GM19328 (cell line): ENCODE results near the gene CCDC24.

ENCODE experiments used
- ATAC-seq: cut with Tn5 transposase; IDR thresholded peaks from one replicate; pipeline ENCODE4 v1.9.1; 2021; ENCODE audit warnings: mild to moderate bottlenecking, moderate library complexity; ENCODE audit not compliant: unreplicated experiment

Gene CCDC24

DNA sequence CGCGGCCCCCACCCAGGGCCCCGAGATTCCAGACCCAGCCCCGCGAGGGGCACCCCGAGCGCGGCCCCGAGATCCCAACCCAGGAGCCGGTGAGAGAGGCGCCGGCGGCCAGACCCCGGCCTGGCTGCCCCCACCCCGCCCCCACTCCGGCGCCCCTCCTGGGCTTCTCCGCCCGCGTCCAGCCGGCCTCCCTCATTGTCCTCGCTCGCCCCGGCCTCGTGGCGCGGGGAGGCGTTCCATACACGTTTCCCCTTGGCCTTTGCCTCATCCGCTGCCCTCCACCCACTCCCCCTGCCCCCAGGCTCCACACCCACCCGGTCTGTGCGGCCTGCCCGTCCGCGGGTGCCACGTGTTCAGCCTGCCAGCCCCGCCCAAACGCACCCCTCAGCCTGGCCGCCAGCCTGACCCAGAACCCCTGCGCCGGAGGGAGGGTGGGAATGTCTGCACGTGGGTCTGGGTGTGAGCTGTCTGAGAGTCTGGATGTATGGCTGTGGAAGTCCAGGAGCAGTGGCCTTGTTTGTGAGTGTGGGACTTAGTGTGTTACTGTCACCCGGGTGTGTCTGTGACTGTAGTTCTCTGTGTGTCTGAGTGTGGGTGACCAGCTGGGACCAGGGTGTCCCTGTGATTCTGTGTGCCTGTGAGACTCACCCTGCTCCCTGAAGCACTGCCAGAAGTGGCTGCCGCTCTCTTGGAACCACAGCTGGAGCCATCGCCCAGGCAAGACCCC, 11.7 kb upstream of the CCDC24 start:
- no peak for ATAC-seq

DNA sequence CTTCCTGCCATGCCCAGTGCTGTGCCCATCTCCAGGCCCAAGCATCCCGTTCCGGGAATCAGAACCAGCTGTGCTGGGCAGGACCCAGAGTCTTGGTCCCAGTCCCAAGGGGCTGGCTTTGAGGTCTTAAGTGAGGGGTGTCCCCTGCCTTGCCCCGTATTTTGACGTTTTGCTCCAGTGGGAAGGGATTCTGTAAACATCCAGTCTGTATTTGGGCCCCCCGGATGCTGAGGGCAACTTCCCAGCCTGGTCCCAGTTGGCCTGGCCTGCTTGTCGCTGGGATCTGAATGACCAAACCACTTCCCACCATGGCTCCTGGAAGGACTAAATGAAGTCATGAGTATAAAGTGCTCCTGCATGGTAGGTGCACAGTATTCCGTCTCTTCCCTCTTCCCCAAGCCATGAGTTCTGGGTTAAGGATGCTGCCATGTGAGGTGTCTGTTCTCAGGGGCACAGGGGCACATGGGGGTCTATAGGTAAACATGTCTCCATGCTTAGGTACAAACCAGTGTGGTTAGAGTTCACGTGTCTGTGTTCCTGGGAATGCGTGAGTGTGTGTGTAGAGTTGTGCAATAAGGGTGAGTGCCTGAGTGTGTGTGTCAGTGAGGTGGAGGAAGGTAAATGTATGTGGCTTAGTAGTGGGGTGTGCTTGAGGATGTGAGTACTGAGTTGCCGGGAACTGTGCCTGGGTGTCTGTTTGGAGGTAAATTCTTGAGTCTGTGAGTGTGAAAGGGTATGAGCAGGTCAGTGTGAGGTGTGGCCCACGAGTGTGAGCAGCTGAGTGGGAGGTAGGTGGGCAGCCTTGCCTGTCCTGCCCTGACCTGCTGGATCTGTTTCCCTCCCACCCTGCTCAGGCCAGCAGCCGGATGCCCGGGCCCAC, 10.9 kb upstream of the CCDC24 start:
- no peak for ATAC-seq

DNA sequence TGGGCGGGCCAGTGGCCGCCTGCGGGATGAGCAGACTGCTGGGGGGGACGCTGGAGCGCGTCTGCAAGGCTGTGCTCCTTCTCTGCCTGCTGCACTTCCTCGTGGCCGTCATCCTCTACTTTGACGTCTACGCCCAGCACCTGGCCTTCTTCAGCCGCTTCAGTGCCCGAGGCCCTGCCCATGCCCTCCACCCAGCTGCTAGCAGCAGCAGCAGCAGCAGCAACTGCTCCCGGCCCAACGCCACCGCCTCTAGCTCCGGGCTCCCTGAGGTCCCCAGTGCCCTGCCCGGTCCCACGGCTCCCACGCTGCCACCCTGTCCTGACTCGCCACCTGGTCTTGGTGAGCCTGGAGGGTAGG, 10.3 kb upstream of the CCDC24 start:
- ATAC-seq, result no peak

DNA sequence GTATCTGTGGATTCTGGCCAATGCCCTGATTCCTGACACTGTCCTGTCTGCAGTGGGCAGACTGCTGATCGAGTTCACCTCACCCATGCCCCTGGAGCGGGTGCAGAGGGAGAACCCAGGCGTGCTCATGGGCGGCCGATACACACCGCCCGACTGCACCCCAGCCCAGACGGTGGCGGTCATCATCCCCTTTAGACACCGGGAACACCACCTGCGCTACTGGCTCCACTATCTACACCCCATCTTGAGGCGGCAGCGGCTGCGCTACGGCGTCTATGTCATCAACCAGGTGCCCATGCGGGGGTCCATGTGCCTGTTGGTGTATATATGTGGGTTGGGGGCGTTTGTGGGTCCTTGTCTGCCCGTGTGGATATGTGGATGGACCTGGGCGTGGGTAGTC, 9.8 kb upstream of the CCDC24 start:
- ATAC-seq, result no peak

DNA sequence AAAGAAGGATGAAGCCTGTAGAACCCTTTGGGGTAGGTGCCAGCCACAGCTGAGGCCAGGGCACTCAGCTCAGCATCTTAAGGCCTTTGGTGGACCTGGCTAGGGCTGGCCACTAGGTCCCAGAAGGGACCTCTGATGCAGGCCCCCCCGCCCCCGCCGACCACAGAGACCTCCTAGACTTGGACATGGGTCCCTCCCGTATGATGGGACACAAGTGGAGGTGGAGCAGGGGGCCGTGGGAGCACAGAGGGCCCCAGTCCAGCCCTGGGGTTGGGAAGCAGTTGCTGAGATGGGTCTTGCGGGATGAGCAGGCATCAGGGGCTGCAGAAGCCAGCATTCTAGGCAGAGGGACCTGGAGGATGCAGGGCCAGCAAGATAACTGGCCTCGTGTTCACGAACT, 9.2 kb upstream of the CCDC24 start:
- ATAC-seq, result no peak

DNA sequence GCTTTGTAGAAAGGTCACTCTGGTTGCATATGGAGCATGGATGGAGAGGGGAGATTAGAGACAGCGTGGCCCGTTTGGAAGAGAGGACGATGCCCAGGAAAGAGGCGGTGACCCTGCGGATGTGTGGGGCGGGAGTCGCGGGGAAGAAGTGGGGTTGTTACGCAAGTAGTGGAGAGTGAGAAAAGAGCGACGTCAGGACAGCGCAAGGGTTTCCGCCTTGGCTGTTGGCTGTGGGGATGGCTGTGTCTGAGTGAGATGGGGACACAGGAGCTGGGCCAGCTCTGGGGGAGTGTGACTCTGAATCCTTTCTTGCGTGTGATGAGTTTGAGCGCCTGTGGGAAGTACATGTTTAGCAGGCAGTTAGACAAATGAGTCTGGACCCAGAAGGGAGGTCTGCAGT, 8.6 kb upstream of the CCDC24 start:
- no peak for ATAC-seq

DNA sequence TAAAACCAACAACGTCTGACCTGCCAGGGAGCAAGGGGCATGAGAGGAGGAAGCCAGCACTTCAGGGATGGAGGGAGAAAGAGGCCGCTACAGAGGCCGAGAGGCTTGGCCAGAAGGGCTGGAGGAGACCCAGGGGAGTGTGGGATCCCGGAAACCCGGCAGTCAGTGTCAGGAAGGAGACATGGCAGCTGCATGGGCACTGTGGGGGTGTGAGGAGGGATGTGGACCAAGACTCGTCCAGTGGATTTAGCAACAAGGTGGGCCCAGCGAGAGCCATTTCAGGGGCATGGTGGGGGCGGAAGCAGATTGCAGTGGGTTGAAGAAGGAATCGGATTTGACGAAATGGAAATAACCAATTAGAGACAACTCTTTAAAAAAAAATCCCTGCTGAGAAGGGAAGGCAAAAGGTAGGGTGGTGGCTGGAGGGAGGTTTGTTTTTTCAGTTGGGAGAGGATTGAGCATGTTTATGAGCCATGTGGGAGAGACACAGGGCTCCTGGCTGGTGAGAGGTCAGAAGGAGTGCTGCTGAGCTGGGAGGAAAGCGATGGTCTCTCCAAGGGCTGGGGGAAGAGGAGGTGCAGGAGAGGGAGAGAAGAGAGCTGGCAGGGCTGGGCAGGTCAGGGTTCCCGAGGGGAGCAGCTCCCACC, 8.0 kb upstream of the CCDC24 start:
- ATAC-seq, result no peak

DNA sequence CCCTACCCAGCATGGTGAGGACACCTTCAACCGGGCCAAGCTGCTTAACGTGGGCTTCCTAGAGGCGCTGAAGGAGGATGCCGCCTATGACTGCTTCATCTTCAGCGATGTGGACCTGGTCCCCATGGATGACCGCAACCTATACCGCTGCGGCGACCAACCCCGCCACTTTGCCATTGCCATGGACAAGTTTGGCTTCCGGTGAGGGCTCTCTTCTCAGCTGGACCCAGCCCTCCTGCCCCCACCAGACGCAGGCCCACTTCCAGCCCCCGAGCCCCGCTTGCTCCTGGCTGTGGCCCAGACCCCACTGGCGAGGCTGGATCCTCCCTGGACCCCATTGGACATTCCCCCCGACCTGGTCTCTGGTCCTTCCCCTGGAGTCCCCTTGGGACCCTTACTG, 6.5 kb upstream of the CCDC24 start:
- no peak for ATAC-seq

DNA sequence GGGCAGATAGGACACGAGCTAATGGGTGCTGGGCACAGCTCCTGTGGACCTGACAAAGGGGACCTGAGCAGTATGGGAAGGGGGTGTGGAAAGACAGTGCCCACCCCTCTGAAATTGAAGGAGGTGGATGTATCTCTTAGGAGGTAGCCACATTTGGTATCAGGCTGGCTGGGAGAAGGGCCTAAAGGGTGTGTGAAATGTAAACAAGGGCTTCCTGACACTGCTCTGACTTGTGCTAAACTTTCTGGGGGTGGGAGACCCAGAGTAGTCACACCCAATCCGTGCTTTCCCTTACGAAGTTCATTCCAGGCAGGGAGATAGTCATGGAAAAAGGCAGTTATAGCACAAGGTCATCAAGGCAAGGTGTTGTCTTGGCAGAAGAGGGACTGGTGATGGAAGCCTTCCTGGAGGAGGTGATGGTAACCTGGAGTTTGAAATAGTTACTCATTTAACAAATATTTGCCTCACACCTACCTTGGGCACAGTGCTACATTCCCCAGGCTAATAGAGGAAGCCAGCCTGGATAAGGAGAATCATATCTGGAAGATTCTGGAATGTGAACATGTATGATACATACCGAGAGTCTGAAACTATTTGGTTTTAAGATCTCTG, 5.3 kb upstream of the CCDC24 start:
- no peak for ATAC-seq

DNA sequence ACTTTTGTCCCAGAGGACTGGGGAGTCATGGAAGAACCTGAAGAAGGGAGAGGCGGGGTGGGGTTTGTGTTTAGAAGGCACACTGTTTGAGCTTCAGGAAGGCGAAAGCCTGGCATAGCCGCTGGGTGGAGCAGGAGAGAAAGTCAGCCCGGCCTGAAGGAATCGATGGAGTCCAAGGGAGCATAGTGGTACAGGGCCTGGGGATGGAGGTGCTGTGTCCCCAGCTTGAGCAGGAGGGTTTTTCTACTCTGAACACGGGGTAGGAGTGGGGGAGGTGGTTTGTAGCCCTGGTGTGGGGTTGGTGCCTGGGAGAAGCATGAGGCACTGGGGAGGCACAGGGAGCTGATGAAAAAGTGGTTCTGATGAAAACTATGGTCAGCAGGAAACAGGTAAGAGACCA, 4.7 kb upstream of the CCDC24 start:
- ATAC-seq, result no peak

DNA sequence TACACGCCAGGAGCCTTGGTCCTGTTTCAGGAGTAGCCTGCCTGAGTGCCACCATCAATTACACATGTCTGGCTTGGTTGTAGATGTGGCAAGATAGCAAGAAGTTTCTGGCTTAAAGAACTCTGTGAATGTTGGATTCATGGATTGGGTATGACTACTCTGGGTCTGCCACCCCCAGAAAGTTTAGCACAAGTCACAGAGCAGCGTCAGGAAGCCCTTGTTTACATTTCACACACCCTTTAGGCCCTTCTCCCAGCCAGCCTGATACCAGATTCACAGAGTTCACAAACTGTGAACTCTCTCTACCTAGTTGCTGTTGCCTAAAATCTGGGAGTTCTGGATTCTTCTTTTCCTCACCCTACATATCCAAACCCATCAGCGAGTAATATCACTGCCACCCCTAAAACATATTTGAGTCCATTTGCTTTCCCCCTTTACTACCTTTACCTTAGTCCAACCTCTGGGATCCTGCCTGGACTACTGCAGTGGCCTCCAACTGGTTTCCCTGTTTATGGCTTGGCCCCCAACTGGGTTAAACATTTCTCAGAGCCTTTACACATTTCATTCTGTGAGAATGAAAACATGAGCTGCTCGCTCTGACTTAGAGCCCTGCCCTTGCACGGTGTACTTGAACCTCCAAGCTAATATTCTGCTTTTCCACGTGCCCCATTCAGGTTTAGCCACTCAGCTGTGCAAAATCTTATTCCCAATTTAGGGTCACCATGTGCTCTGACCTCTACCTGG, 4.1 kb upstream of the CCDC24 start:
- no peak for ATAC-seq

DNA sequence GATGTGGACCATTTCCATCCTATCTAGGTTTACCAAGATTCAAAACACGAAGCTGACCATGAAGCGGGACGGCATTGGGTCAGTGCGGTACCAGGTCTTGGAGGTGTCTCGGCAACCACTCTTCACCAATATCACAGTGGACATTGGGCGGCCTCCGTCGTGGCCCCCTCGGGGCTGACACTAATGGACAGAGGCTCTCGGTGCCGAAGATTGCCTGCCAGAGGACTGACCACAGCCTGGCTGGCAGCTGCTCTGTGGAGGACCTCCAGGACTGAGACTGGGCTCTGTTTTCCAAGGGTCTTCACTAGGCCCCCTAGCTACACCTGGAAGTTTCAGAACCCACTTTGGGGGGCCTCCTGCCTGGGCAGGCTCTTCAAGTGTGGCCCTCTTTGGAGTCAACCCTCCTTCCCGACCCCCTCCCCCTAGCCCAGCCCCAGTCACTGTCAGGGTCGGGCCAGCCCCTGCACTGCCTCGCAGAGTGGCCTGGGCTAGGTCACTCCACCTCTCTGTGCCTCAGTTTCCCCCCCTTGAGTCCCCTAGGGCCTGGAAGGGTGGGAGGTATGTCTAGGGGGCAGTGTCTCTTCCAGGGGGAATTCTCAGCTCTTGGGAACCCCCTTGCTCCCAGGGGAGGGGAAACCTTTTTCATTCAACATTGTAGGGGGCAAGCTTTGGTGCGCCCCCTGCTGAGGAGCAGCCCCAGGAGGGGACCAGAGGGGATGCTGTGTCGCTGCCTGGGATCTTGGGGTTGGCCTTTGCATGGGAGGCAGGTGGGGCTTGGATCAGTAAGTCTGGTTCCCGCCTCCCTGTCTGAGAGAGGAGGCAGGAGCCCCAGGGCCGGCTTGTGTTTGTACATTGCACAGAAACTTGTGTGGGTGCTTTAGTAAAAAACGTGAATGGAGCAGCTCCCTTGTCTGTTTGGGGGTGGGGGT, 864 bp upstream of the CCDC24 start:
- ATAC-seq, result no peak

DNA sequence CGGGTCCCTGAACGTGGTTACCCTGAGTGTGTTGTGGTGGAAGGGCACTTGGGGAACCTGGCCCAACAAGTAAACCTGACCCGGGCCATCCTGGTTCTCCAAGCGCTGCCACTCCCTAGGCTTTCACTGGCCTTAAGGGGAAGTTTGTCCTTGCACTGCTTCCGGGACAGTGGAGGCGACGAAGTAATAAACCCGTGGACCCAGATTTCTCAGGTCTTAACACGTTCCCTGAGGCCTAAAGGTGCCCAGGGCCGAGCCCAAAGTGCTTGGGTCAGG, 261 bp upstream of the CCDC24 start:
- ATAC-seq, result no peak

DNA sequence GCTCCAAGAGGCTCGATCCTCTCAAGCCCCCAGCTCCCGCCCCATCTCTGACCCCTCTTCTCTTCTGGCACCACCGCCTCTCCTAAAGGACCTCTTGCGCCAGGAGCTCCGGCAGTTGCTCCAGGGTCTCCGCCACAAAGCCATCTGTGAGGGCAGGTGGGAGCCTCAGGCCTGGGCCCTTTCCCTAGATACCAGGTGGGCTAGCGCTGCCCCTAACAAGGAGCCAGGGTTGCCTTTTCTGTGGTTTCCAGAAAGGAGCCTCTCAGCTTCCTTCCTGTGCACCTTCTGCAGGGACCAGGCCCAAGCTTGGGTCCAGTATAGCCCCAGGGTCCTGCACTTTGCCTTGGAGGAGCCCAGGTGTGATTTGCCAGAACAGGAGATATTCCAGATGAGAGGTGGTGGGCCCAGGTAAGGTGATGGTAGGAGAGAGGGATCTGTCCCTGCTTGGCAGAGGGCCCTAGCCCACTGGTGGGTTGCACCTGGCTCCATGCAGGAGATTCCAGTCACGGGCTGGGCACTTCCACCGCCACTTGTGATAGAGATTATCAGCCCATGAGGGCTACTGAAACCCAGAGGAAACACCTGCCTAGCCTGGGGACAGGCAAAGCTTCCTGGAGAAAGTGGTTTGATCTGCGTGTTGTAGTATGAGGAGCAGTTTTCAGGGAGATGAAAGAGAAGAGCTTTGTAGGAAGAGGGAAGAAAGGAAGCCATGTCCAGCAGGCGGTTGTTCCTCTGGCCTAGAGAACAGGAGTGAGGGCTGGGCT, 1.0 kb downstream of the CCDC24 start:
- ATAC-seq, result no peak

DNA sequence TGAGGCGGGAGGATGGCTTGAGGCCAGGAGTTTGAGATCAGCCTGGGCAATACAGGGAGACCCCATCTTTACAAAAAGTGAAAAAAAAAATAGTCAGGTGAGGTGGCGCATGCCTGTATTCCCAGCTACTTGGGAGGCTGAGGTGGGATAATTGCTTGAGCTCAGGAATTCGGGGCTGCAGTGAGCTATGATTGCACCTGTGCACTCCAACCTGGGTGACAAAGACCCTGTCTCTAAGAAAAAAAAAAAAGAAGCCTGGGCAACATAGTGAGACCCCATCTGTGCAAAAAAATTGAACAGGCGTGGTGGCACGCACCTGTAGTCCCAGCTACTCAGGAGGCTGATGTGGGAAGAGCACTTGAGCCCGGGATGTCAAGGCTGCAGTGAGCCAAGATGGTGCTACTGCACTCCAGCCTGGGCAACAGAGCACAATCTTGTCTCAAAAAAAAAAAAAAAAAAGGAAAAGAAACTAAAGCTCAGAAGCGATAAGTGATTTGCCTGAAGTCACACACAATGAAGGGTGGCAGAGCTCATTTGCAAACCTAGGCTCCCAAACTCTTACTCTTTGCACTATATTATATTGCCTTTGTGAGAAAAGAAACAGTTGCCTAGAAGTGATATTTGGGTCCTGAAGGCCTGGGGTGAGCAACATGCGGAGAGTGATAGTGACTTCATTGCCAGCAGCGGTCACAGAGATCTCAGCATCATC, 2.0 kb downstream of the CCDC24 start:
- no peak for ATAC-seq

DNA sequence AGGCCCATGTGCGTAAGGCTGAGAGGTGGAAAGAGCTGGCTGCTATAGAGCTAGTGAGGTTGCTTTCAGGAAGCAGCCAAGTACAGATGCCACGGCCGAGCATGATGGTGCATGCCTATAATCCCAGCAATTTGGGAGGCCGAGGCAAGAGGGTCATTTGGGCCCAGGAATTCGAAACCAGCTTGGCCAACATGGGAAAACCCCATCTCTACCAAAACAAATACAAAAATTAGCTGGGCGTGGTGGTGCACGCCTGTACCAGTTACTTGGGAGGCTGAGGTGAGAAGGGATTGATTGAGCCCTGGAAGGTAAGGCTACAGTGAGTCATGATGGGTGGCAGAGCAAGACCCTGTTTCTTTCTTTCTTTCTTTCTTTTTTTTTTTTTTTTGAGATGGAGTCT, 2.7 kb downstream of the CCDC24 start:
- no peak for ATAC-seq

DNA sequence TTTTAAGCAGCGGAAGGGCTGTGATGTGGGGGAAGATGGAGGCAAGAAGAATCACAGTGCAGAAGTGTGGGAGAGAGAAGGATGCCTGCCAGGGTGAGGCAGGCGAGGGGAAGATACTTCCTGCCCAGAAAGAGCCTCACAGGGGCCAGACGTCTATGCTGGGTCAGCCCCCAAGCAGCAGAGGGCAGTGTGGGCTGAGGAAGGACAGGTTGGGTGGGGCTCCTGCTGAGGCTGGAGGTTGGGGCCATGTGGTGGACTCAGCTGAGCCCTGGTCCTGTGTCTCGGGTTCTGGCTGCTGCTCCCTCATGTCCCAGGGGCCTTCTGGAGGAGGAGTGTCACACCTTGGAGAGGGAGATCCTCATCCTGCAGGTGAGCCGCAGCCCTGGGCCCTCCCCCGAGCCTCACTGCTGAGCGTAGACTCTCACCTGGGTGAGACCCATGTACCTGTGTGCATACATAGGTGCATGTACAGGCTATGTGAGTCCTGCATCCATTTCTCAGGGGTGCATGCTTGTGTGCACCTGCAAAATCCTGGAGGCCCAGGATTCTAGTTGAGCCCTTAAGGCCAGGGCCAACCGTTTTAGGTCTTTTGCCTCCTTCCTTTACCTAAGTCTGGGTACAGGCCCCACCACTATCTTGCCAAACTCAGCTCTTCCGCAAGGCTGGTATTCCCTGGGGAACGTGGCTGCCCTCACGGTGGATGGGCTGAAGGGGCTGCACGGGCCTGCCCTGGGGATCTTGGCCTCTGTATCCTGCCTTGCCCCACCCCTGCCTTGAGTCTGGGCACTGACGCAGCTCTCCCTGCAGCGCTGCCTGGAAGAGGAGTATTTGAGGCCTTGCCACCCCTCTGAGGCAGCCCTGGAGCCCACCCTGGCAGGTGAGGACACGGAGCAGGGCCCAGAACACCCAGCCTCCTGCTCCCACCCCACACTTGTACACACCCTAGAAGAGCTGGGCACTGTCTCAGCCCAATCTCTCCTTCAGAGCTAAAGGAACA, 3.7 kb downstream of the CCDC24 start:
- no peak for ATAC-seq
